HEK293 (cell line): ENCODE measurements around the gene NARF.
"Not testable (repeated sequence)": the region's sequence is repeated elsewhere in the genome, so short reads cannot be mapped to it uniquely, and the experiment has no call there.

Source experiments
- CTCF ChIP-seq: fragments of 450-650 bp; formaldehyde crosslinking; IDR thresholded peaks from 2 replicates; pipeline ENCODE4 v1.5.1; 2016; ENCODE audit warnings: missing biosample characterization, missing genetic modification characterization
- GLI4 ChIP-seq: fragments of 450-650 bp; formaldehyde crosslinking; IDR thresholded peaks from 2 replicates; pipeline ENCODE4 v1.5.1; 2016; ENCODE audit warnings: missing biosample characterization, missing genetic modification characterization
- OSR2 ChIP-seq: fragments of 450-650 bp; formaldehyde crosslinking; IDR thresholded peaks from 2 replicates; pipeline ENCODE4 v1.5.1; 2016; ENCODE audit warnings: missing biosample characterization, missing genetic modification characterization
- REST ChIP-seq: fragments of 450-650 bp; formaldehyde crosslinking; IDR thresholded peaks from 2 replicates; pipeline ENCODE4 v1.5.1; 2016; ENCODE audit warnings: missing biosample characterization, missing genetic modification characterization
- SETDB1 ChIP-seq: IDR thresholded peaks from one replicate; pipeline ENCODE4 v1.6.1; 2017; ENCODE audit warnings: mild to moderate bottlenecking, low read length, moderate library complexity, mixed read lengths; ENCODE audit not compliant: insufficient read length
- ZNF121 ChIP-seq: fragments of 450-650 bp; formaldehyde crosslinking; IDR thresholded peaks from 2 replicates; pipeline ENCODE4 v1.5.1; 2016; ENCODE audit warnings: missing biosample characterization, missing genetic modification characterization
- ZNF292 ChIP-seq: fragments of 450-650 bp; formaldehyde crosslinking; IDR thresholded peaks from 2 replicates; pipeline ENCODE4 v1.5.1; 2016; ENCODE audit warnings: low read depth, missing biosample characterization, missing genetic modification characterization, borderline replicate concordance
- ZNF354C ChIP-seq: fragments of 450-650 bp; formaldehyde crosslinking; IDR thresholded peaks from 2 replicates; pipeline ENCODE4 v1.5.1; 2016; ENCODE audit warnings: missing biosample characterization, missing genetic modification characterization, low read depth, borderline replicate concordance
- ZNF37A ChIP-seq: fragments of 450-650 bp; IDR thresholded peaks from 2 replicates; pipeline ENCODE4 v1.5.1; 2018; ENCODE audit warnings: missing biosample characterization, missing genetic modification characterization
- ZNF529 ChIP-seq: fragments of 450-650 bp; formaldehyde crosslinking; IDR thresholded peaks from 2 replicates; pipeline ENCODE4 v1.5.1; 2017; ENCODE audit warnings: missing genetic modification characterization, missing biosample characterization; ENCODE audit not compliant: insufficient replicate concordance
- ZSCAN18 ChIP-seq: fragments of 450-650 bp; formaldehyde crosslinking; IDR thresholded peaks from 2 replicates; pipeline ENCODE4 v1.5.1; 2016; ENCODE audit warnings: missing biosample characterization, missing genetic modification characterization

- TF ChIP-seq CTCF (tag by site-specific recombination); ZNF121; ZNF292 (tag by site-specific recombination); ZSCAN18; REST; ZNF529 (tag by site-specific recombination); ZNF354C (tag by site-specific recombination); OSR2; ZNF37A (tag by site-specific recombination); SETDB1; GLI4: not testable (repeated sequence)
Measured at GRCh38 chr17:82459936-82460335, 1.4 kb downstream of the NARF start.
